ENCODE data around the gene ULBP1.
"Not testable (repeated sequence)": the region's sequence is repeated elsewhere in the genome, so short reads cannot be mapped to it uniquely, and the experiment has no call there.

Gene ULBP1

GRCh38 chr6:150006961-150007464 lies 43.3 kb downstream of the ULBP1 start:
- peak in 3 of 5 experiments; percentile 13 to 37 (median 34) for DNase-seq

- no peak for DNase-seq
Observed at GRCh38 chr6:150008588-150008987, 44.8 kb downstream of the ULBP1 start.

- DNase-seq = not testable (repeated sequence)
Observed at GRCh38 chr6:150012846-150013784, 49.4 kb downstream of the ULBP1 start.

GRCh38 chr6:150013785-150014622 lies 50.3 kb downstream of the ULBP1 start:
- not testable (repeated sequence) for DNase-seq

DNA sequence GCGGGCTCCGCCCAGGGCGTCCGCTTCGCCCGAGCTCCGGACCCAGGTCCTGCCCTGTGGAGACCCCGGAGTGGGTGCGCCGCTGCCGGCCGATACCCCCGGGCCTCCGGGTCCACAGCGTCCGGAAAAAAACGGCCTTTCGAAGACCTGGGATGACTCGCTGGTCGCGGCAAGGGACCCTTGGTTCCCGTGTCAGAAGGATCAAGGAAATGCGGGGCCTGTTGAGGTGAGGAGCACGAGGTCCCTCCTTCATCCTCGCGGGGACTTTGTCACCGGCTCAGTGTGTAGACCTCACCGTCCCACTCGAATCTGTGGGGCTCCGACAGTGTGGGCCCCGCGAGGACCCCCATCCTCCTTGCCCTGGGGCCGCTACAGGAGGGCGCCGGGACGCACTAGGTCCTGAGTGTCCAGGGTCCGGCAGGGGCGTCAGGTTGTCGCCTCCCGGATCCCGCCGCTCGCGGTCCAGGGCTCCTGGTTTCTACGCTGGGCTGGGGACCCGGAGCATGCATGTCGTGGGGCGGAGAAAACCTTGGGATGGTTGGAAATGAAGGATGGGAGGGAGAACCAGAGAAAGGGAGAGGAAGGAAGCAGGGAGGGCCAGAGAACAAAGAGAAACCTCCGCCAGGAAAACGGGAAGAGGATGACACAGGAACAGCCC lies 51.0 kb downstream of the ULBP1 start:
- not testable (repeated sequence) for DNase-seq

DNA sequence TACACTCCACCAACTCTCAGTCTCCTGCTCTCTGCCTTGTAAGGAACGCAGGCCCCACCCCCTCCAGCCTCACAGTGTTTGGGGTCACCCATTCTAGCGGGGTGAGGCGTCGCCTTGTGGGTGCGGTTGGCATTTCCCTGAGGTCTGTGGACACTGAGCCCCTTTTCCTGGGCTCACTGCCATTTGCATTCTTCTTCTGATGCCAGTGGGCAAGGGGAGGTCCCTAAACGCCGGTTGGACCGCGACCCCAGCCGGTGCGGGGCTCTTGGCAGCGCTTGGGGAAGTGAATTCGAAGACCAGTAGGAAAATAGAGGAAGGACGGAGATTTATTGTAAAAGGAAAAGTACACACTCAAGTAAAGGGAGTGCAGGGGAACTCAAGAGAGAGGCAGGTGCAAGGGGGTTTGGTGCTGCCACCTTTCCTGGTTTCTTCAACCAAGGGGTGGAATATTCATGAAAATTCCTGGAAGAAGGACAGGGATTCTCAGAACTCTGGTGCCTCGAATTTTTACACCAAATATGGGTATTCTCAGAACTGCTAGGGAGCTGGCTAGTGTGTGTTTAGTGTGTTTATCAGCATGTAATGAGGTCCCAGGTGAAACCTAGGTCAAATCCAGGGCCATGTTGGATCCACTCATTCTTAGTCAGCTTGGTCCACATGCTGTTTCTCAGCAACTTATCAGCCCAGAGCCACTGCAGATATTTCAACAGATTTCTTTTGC lies 51.7 kb downstream of the ULBP1 start:
- DNase-seq = peak in 2 of 5 experiments; percentile 22 to 24

GRCh38 chr6:150016324-150017185 lies 52.8 kb downstream of the ULBP1 start:
- peak in 3 of 5 experiments; percentile 21 to 61 (median 55) for DNase-seq

DNA sequence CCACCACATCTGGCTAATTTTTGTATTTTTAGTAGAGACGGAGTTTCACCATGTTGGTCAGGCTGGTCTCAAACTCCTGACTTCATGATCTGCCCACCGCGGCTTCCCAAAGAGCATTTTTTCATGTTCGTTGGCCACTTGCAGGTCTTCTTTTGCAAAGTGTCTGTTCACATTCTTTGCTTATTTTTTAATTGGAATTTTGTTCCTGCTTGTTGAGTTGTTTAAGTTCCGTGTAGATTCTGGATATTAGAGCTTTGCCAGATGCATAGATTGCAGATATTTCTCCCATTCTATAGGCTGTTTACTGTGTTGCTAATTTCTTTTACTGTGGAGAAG lies 53.4 kb downstream of the ULBP1 start:
- not testable (repeated sequence) for DNase-seq

- DNase-seq = no peak
Observed at GRCh38 chr6:150018846-150019580, 55.3 kb downstream of the ULBP1 start.

DNA sequence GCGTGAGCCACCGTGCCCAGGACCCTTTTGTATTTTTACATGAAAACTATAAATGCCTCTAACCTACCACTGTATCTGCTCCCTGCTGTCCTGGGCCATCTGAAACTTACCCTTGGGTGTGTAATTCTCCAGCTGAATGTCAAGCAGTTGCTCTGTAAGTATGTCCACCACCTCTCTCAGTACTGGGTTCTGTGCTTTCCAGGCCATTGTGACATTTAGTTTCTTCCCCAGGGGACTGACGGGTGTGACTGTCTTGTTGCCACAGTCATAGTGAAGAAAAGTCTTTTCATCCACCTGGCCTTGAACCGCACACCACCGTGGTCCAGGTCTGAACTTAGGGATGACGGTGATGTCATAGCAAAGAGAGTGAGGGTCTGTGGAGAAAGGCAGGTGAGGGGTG lies 58.1 kb downstream of the ULBP1 start:
- not testable (repeated sequence) for DNase-seq

Data from T-helper 2 cell (primary cell).